ENCODE results near the gene CCDC201.

CCDC201 gene

GRCh38 chr7:45892407-45893035 lies 19.6 kb upstream of the CCDC201 start:
- TF ChIP-seq MAX (IDR thresholded peaks at IDR 0.05; ENCODE audit: low read depth, low read length) (no peak), CTCF (IDR thresholded peaks at IDR 0.05; ENCODE audit: low read depth, low read length) (no peak)
- no peak for DNase-seq (ENCODE audit: low read depth)
- no peak overlapping the region for H3K4me3 ChIP-seq (ENCODE audit: low read depth, low read length)

GRCh38 chr7:45891462-45892402 lies 18.9 kb upstream of the CCDC201 start:
- no peak overlapping the region for H3K4me3 ChIP-seq (ENCODE audit: low read depth, low read length)
- no peak for DNase-seq (ENCODE audit: low read depth)
- TF ChIP-seq CTCF (IDR thresholded peaks at IDR 0.05; ENCODE audit: low read depth, low read length) (no peak), MYC (IDR thresholded peaks at IDR 0.05; ENCODE audit: low read depth, low read length) (no peak), MAX (IDR thresholded peaks at IDR 0.05; ENCODE audit: low read depth, low read length) (no peak)

GRCh38 chr7:45890902-45891461 lies 18.1 kb upstream of the CCDC201 start:
- TF ChIP-seq CTCF (IDR thresholded peaks at IDR 0.05; ENCODE audit: low read depth, low read length) = peak; percentile 36
- no peak for TF ChIP-seq POLR2A (IDR thresholded peaks at IDR 0.05; ENCODE audit: extremely low read depth, insufficient read length)

GRCh38 chr7:45890125-45890901 lies 17.4 kb upstream of the CCDC201 start:
- H3K4me3 ChIP-seq (ENCODE audit: low read depth, low read length) = no peak overlapping the region
- TF ChIP-seq MAX (IDR thresholded peaks at IDR 0.05; ENCODE audit: low read depth, low read length) (no peak), MYC (IDR thresholded peaks at IDR 0.05; ENCODE audit: low read depth, low read length) (no peak), CTCF (IDR thresholded peaks at IDR 0.05; ENCODE audit: low read depth, low read length) (no peak), POLR2A (IDR thresholded peaks at IDR 0.05; ENCODE audit: extremely low read depth, insufficient read length) (no peak)
- DNase-seq (ENCODE audit: low read depth) = no peak

More at GRCh38 chr7:45890902-45891461, 18.1 kb upstream of the CCDC201 start:
- no peak overlapping the region for H3K4me3 ChIP-seq (ENCODE audit: low read depth, low read length)
- DNase-seq (ENCODE audit: low read depth) = peak; percentile 45

GRCh38 chr7:45889367-45890067 lies 16.6 kb upstream of the CCDC201 start:
- no peak for DNase-seq (ENCODE audit: low read depth)
- TF ChIP-seq POLR2A (IDR thresholded peaks at IDR 0.05; ENCODE audit: extremely low read depth, insufficient read length) (no peak), MYC (IDR thresholded peaks at IDR 0.05; ENCODE audit: low read depth, low read length) (no peak), MAX (IDR thresholded peaks at IDR 0.05; ENCODE audit: low read depth, low read length) (no peak), CTCF (IDR thresholded peaks at IDR 0.05; ENCODE audit: low read depth, low read length) (no peak)
- no peak overlapping the region for H3K4me3 ChIP-seq (ENCODE audit: low read depth, low read length)
